IMR-90 (cell line): Measurements from ENCODE around the gene GATA3. TPM values are rescaled to one million over a fixed set of nuclear protein-coding genes. Genes with fewer than 3 reads are reported as not detected.

Experiments
- ATAC-seq: fragments of 200-7000 bp; cut with Tn5 transposase; 2 replicates; pipeline ENCODE4 v1.9.1; 2020; ENCODE audit warnings: low read depth, mild to moderate bottlenecking, moderate library complexity
- BruUV-seq: library from RNA; stranded (reverse); fragments of 400-500 nt; replicated peaks from 2 replicates; lab custom pipeline; 2021; lab: Mats Ljungman, UMichigan
- CTCF ChIA-PET: fragments of 300-600 bp; formaldehyde crosslinking; extraction: SDS; loops from one replicate; lab custom pipeline; 2021; ENCODE audit warnings: antibody characterized with exemption; lab: Yijun Ruan, JAX
- POLR2A ChIA-PET: fragments of 300-600 bp; sonication (Branson Sonifier 250); formaldehyde crosslinking; loops from one replicate; lab custom pipeline; 2022; ENCODE audit warnings: antibody characterized with exemption; ENCODE audit not compliant: unreplicated experiment; lab: Charles Lee
- DNase-seq: peaks from one replicate; pipeline ENCODE4 v3.0.0; 2013
- H2AFZ ChIP-seq: replicated peaks from 2 replicates; pipeline ENCODE3; 2013; ENCODE audit warnings: low read length, mild to moderate bottlenecking; ENCODE audit not compliant: poor library complexity
- H2AK5ac ChIP-seq: 2 replicates; pipeline ENCODE4 v1.6.1; 2013; ENCODE audit warnings: low read depth, low read length, inconsistent platforms
- H2AK9ac ChIP-seq: replicated peaks from 2 replicates; pipeline ENCODE3; 2013; ENCODE audit warnings: mild to moderate bottlenecking, low read depth, low read length, moderate library complexity; ENCODE audit not compliant: poor library complexity
- H2BK120ac ChIP-seq: 2 replicates; pipeline ENCODE4 v1.6.1; 2013; ENCODE audit warnings: low read depth, low read length, inconsistent platforms
- H2BK15ac ChIP-seq: 3 replicates; pipeline ENCODE4 v1.6.1; 2013; ENCODE audit warnings: low read depth, low read length, inconsistent platforms
- H2BK20ac ChIP-seq: 2 replicates; pipeline ENCODE4 v1.6.1; 2013; ENCODE audit warnings: low read depth, mild to moderate bottlenecking, inconsistent platforms, low read length, moderate library complexity
- H2BK5ac ChIP-seq: 2 replicates; pipeline ENCODE4 v1.6.1; 2013; ENCODE audit warnings: mild to moderate bottlenecking, low read depth, low read length, inconsistent platforms; ENCODE audit not compliant: poor library complexity, severe bottlenecking
- H3K14ac ChIP-seq: replicated peaks from 2 replicates; pipeline ENCODE4 v1.6.1; 2013; ENCODE audit warnings: low read depth, low read length, inconsistent platforms
- H3K18ac ChIP-seq: 2 replicates; pipeline ENCODE4 v1.6.1; 2013; ENCODE audit warnings: low read depth, low read length, control low read depth
- H3K23ac ChIP-seq: 2 replicates; pipeline ENCODE4 v1.6.1; 2013; ENCODE audit warnings: low read depth, low read length, inconsistent platforms
- H3K27ac ChIP-seq: 2 replicates; pipeline ENCODE4 v1.5.1; 2013; ENCODE audit warnings: mild to moderate bottlenecking, control low read depth, low read length; ENCODE audit not compliant: insufficient read depth
- H3K27me3 ChIP-seq: 2 replicates; pipeline ENCODE4 v1.6.1; 2013; ENCODE audit warnings: low read length; ENCODE audit not compliant: control insufficient read depth, insufficient read depth
- H3K36me3 ChIP-seq: 2 replicates; pipeline ENCODE4 v1.6.1; 2013; ENCODE audit warnings: low read length, mixed read lengths; ENCODE audit not compliant: control insufficient read depth, insufficient read depth
- H3K4ac ChIP-seq: 2 replicates; pipeline ENCODE4 v1.6.1; 2013; ENCODE audit warnings: low read depth, low read length, inconsistent platforms
- H3K4me1 ChIP-seq: 2 replicates; pipeline ENCODE4 v1.6.1; 2013; ENCODE audit warnings: low read length, mixed read lengths; ENCODE audit not compliant: control insufficient read depth, insufficient read depth
- H3K4me2 ChIP-seq: 2 replicates; pipeline ENCODE4 v1.6.1; 2013; ENCODE audit warnings: low read depth, mild to moderate bottlenecking, control low read depth, low read length, moderate library complexity
- H3K4me3 ChIP-seq: 2 replicates; pipeline ENCODE4 v1.5.1; 2013; ENCODE audit warnings: low read depth, mild to moderate bottlenecking, control low read depth, low read length, moderate library complexity; ENCODE audit not compliant: insufficient read depth
- H3K56ac ChIP-seq: 2 replicates; pipeline ENCODE4 v1.6.1; 2013; ENCODE audit warnings: low read length, inconsistent platforms; ENCODE audit not compliant: insufficient read depth; ENCODE audit errors: extremely low read depth
- H3K79me1 ChIP-seq, 2 experiments: 2 replicates each; pipeline ENCODE4 v1.6.1; 2013; ENCODE audit warnings: low read length in 2 of 2, inconsistent platforms in 1 of 2, low read depth in 1 of 2
- H3K9ac ChIP-seq: 2 replicates; pipeline ENCODE4 v1.6.1; 2013; ENCODE audit warnings: low read depth, low read length, control low read depth
- H3K9me1 ChIP-seq: 2 replicates; pipeline ENCODE4 v1.6.1; 2013; ENCODE audit warnings: low read length, inconsistent platforms; ENCODE audit not compliant: insufficient read depth
- H3K9me3 ChIP-seq: 2 replicates; pipeline ENCODE4 v1.6.1; 2013; ENCODE audit warnings: low read length; ENCODE audit not compliant: control insufficient read depth, insufficient read depth
- H4K20me1 ChIP-seq: 2 replicates; pipeline ENCODE4 v1.6.1; 2013; ENCODE audit warnings: low read length, inconsistent platforms; ENCODE audit not compliant: insufficient read depth
- H4K5ac ChIP-seq: 2 replicates; pipeline ENCODE4 v1.6.1; 2013; ENCODE audit warnings: mild to moderate bottlenecking, low read depth, low read length, control low read depth
- H4K8ac ChIP-seq, 2 experiments: 2 replicates each; pipeline ENCODE4 v1.6.1; 2013; ENCODE audit warnings: low read depth in 2 of 2, low read length in 2 of 2, control low read depth in 1 of 2, inconsistent platforms in 1 of 2
- H4K91ac ChIP-seq: 2 replicates; pipeline ENCODE4 v1.6.1; 2013; ENCODE audit warnings: low read depth, low read length, inconsistent platforms; ENCODE audit not compliant: insufficient read depth
- BHLHE40 ChIP-seq: fragments of 150-350 bp; IDR thresholded peaks from 2 replicates; pipeline ENCODE4 v1.6.1; 2016; ENCODE audit warnings: mild to moderate bottlenecking, low read depth, low read length
- CEBPB ChIP-seq: IDR thresholded peaks from 2 replicates; pipeline ENCODE4 v1.6.1; 2012; ENCODE audit warnings: low read depth, low read length, improper control_type of control experiment
- CHD1 ChIP-seq: IDR thresholded peaks from 2 replicates; pipeline ENCODE4 v1.6.1; 2012; ENCODE audit warnings: low read depth, low read length, improper control_type of control experiment
- CTCF ChIP-seq: conservative IDR thresholded peaks from 2 replicates; pipeline ENCODE4 v1.5.1; 2012; ENCODE audit warnings: mild to moderate bottlenecking, low read depth, low read length, improper control_type of control experiment
- ELK1 ChIP-seq: fragments of 150-350 bp; IDR thresholded peaks from 2 replicates; pipeline ENCODE4 v1.6.1; 2016; ENCODE audit warnings: low read depth, mild to moderate bottlenecking, low read length, moderate library complexity, borderline replicate concordance
- FOS ChIP-seq: fragments of 150-350 bp; IDR thresholded peaks from 2 replicates; pipeline ENCODE4 v1.6.1; 2016; ENCODE audit warnings: low read depth, low read length
- MAFK ChIP-seq: IDR thresholded peaks from 2 replicates; pipeline ENCODE4 v1.6.1; 2012; ENCODE audit warnings: low read depth, low read length, improper control_type of control experiment
- MAZ ChIP-seq: IDR thresholded peaks from 2 replicates; pipeline ENCODE4 v1.6.1; 2012; ENCODE audit warnings: low read depth, mild to moderate bottlenecking, low read length, improper control_type of control experiment, moderate library complexity, borderline replicate concordance
- MXI1 ChIP-seq: IDR thresholded peaks from 2 replicates; pipeline ENCODE4 v1.6.1; 2012; ENCODE audit warnings: low read depth, mild to moderate bottlenecking, low read length, moderate library complexity, borderline replicate concordance
- NFE2L2 ChIP-seq: fragments of 150-350 bp; IDR thresholded peaks from 2 replicates; pipeline ENCODE4 v1.6.1; 2016; ENCODE audit warnings: low read depth, mild to moderate bottlenecking, low read length
- POLR2A ChIP-seq: IDR thresholded peaks from 2 replicates; pipeline ENCODE4 v1.6.1; 2012; ENCODE audit warnings: mild to moderate bottlenecking, low read depth, low read length
- RAD21 ChIP-seq: IDR thresholded peaks from 2 replicates; pipeline ENCODE4 v1.6.1; 2012; ENCODE audit warnings: low read length, improper control_type of control experiment
- RCOR1 ChIP-seq: IDR thresholded peaks from 2 replicates; pipeline ENCODE4 v1.6.1; 2012; ENCODE audit warnings: mild to moderate bottlenecking, low read length, improper control_type of control experiment; ENCODE audit not compliant: insufficient replicate concordance
- RFX5 ChIP-seq: IDR thresholded peaks from 2 replicates; pipeline ENCODE4 v1.8.0; 2012; ENCODE audit warnings: low read depth, mild to moderate bottlenecking, low read length, moderate library complexity
- SMC3 ChIP-seq: fragments of 150-350 bp; IDR thresholded peaks from 2 replicates; pipeline ENCODE4 v1.6.1; 2016; ENCODE audit warnings: low read depth, mild to moderate bottlenecking, antibody characterized with exemption, low read length, moderate library complexity
- USF2 ChIP-seq: fragments of 150-350 bp; IDR thresholded peaks from 2 replicates; pipeline ENCODE4 v1.6.1; 2017; ENCODE audit warnings: mild to moderate bottlenecking, antibody characterized with exemption, low read length, low read depth
- WGBS, 2 experiments: methylation state at CpG; one replicate each; pipeline versions ENCODE4 v1.1.5 to v1.1.7; 2013; ENCODE audit warnings: missing lambda C conversion rate in 2 of 2; ENCODE audit not compliant: insufficient read length in 1 of 2; ENCODE audit errors: extremely low coverage in 2 of 2; 5-methylcytosine and 5-hydroxymethylcytosine counted together
- dilution Hi-C: fragments of 300-500 bp; cut with HindIII; formaldehyde crosslinking; loops from one replicate; pipeline ENCODE4 v1.14.3; 2018; ENCODE audit warnings: low sequenced_read_pairs; ENCODE audit not compliant: unreplicated experiment
- in situ Hi-C: fragments of 300-500 bp; cut with MboI; formaldehyde crosslinking; loops from 3 replicates; pipeline ENCODE4 v1.14.3; 2019; ENCODE audit warnings: low sequenced_read_pairs, inconsistent platforms, mixed read lengths
- intact Hi-C: fragments of 100-400 bp; cut with micrococcal nuclease; formaldehyde crosslinking; loops from 2 replicates; pipeline ENCODE4 v1.10.0; 2022
- polyA plus RNA-seq, 3 experiments: library from polyadenylated mRNA; depleted of rRNA; stranded (reverse); fragments of >200 nt; gene quantifications; 2 replicates each; pipeline ENCODE4 v1.2.3, GENCODE V29; 2012; ENCODE audit warnings: low replicate concordance in 1 of 3
- total RNA-seq: library from RNA; depleted of rRNA; stranded (reverse); fragments of >200 nt; gene quantifications from 2 replicates; pipeline ENCODE4 v1.2.3, GENCODE V29; 2012

Gene GATA3
- total and polyA plus RNA-seq, 2 of the 4 experiments (the other 2 are of a cell fraction) = 0.21 TPM; not detected in 1

GRCh38 chr10:8096931-8097330, 42.4 kb downstream of the GATA3 start:
- Histone ChIP-seq H4K5ac (no peak overlapping the region), H2BK120ac (no peak overlapping the region), H3K23ac (no peak overlapping the region), H3K27ac (no peak overlapping the region), H4K8ac (no peak overlapping the region), H2AK5ac (no peak overlapping the region), H3K9me3 (no peaks in the 10 kb centered on the region), H2AK9ac (no peak overlapping the region), H3K56ac (no peak overlapping the region), H4K91ac (no peak overlapping the region), H4K20me1 (no peaks in the 10 kb centered on the region), H2BK20ac (no peak overlapping the region), H3K36me3 (no peaks in the 10 kb centered on the region), H3K14ac (no peak overlapping the region), H3K4me2 (no peak overlapping the region), H3K4me1 (no peaks in the 10 kb centered on the region), H3K4me3 (no peak overlapping the region), H3K9ac (no peak overlapping the region), H2BK5ac (no peak overlapping the region), H3K27me3 (no peaks in the 10 kb centered on the region; the same call in 1 of the 2 replicates), H3K18ac (no peak overlapping the region), H3K79me1 (no peaks in the 10 kb centered on the region), H3K4ac (no peak overlapping the region), H3K9me1 (no peaks in the 10 kb centered on the region), H2AFZ (no peak overlapping the region), H2BK15ac (no peak overlapping the region)
- DNase-seq = no peak
- BruUV-seq = no TSS peak
- WGBS, 2 experiments = no CpG with 5 or more reads among the region's 5 CpGs
- CTCF ChIA-PET = interaction anchor here (1.0 kb wide), 1 partner anchor 1214 kb away, joined by 3 read pairs; no protein-coding TSS in a partner anchor
- in situ Hi-C loops = no loop called here
- dilution Hi-C loops = no loop called here
- TF ChIP-seq MXI1 (no peak), BHLHE40 (no peak), FOS (no peak), CEBPB (no peak), MAZ (no peak), CTCF (no peak), NFE2L2 (no peak), RFX5 (no peak), MAFK (no peak), CHD1 (no peak), USF2 (no peak), ELK1 (no peak), RAD21 (no peak), RCOR1 (no peak), POLR2A (no peak), SMC3 (no peak)
- ATAC-seq = no peak
- intact Hi-C loops = no loop called here
- POLR2A ChIA-PET = no interaction called here
